HS-27A (cell line): ENCODE data around the gene CARD18.
"Not testable (repeated sequence)": the region's sequence is repeated elsewhere in the genome, so short reads cannot be mapped to it uniquely, and the experiment has no call there.

Experiments used
- DNase-seq: peaks from one replicate; pipeline ENCODE4 v3.0.0-alpha.2; 2012; ENCODE audit warnings: low read depth, missing footprints

CARD18 gene

GRCh38 chr11:105132716-105133511, 6.7 kb downstream of the CARD18 start:
- peak; percentile 48 for DNase-seq

GRCh38 chr11:105130189-105130813, 9.3 kb downstream of the CARD18 start:
- no peak for DNase-seq

- no peak for DNase-seq
Measured at GRCh38 chr11:105124756-105125155, 14.8 kb downstream of the CARD18 start.

GRCh38 chr11:105111145-105111944, 28.2 kb downstream of the CARD18 start:
- no peak for DNase-seq

GRCh38 chr11:105110688-105111030, 28.9 kb downstream of the CARD18 start:
- no peak for DNase-seq

GRCh38 chr11:105109855-105110687, 29.5 kb downstream of the CARD18 start:
- no peak for DNase-seq

GRCh38 chr11:105109321-105109720, 30.2 kb downstream of the CARD18 start:
- DNase-seq: no peak

- DNase-seq: no peak
Measured at GRCh38 chr11:105108247-105108646, 31.3 kb downstream of the CARD18 start.

- DNase-seq: not testable (repeated sequence)
Measured at GRCh38 chr11:105107226-105107825, 32.2 kb downstream of the CARD18 start.

- no peak for DNase-seq
Measured at GRCh38 chr11:105106140-105106539, 33.4 kb downstream of the CARD18 start.

GRCh38 chr11:105104292-105104691, 35.3 kb downstream of the CARD18 start:
- DNase-seq: no peak

GRCh38 chr11:105103336-105103735, 36.2 kb downstream of the CARD18 start:
- no peak for DNase-seq

- DNase-seq: not testable (repeated sequence)
Measured at GRCh38 chr11:105102079-105102581, 37.4 kb downstream of the CARD18 start.

- DNase-seq: no peak
Measured at GRCh38 chr11:105100981-105101630, 38.5 kb downstream of the CARD18 start.

GRCh38 chr11:105100206-105100605, 39.4 kb downstream of the CARD18 start:
- DNase-seq: no peak

- not testable (repeated sequence) for DNase-seq
Measured at GRCh38 chr11:105099594-105099993, 40.0 kb downstream of the CARD18 start.

- DNase-seq: no peak
Measured at GRCh38 chr11:105092256-105093239, 47.0 kb downstream of the CARD18 start.
